Measurements from ENCODE around the gene PRAMEF13.
"Not testable (repeated sequence)": the region's sequence is repeated elsewhere in the genome, so short reads cannot be mapped to it uniquely, and the experiment has no call there.

DNA sequence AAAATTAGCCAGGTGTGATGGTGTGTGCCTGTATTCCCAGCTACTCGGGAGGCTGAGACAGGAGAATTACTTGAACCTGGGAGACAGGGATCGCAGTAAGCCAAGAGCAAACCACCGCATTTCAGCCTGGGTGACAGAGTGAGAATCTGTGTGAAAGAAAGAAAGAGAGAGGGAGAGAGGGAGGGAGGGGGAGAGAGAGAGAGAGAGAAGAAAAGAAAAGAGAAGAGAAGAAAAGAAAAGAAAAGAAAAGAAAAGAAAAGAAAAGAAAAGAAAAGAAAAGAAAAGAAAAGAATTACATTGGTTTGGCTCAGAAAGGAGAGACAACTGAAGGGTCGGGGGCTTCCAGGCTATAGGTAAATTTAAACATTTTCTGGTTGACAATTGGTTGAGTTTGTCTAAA is 38.4 kb upstream of the PRAMEF13 start:
- TF ChIP-seq, protein P1, sequence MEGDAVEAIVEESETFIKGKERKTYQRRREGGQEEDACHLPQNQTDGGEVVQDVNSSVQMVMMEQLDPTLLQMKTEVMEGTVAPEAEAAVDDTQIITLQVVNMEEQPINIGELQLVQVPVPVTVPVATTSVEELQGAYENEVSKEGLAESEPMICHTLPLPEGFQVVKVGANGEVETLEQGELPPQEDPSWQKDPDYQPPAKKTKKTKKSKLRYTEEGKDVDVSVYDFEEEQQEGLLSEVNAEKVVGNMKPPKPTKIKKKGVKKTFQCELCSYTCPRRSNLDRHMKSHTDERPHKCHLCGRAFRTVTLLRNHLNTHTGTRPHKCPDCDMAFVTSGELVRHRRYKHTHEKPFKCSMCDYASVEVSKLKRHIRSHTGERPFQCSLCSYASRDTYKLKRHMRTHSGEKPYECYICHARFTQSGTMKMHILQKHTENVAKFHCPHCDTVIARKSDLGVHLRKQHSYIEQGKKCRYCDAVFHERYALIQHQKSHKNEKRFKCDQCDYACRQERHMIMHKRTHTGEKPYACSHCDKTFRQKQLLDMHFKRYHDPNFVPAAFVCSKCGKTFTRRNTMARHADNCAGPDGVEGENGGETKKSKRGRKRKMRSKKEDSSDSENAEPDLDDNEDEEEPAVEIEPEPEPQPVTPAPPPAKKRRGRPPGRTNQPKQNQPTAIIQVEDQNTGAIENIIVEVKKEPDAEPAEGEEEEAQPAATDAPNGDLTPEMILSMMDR (IDR thresholded peaks at IDR 0.05), result not testable (repeated sequence)
- TF ChIP-seq POLR2A, POLR2AphosphoS5 (IDR thresholded peaks at IDR 0.05): not testable (repeated sequence)
